Measurements from ENCODE around the gene WFDC13. TPM values are rescaled to one million over a fixed set of nuclear protein-coding genes. Genes with fewer than 3 reads are reported as not detected.

The WFDC13 gene
- total RNA-seq, 4 donors from 2014 or later = not detected

GRCh38 chr20:45725134-45725533, 23.3 kb downstream of the WFDC13 start:
- DNase-seq (ENCODE audit: low spot score in 2 of 2) = no peak
- H3K27me3 ChIP-seq = no peaks in the 10 kb centered on the region
- TF ChIP-seq EP300 (IDR thresholded peaks at IDR 0.05) (no peak), CTCF (IDR thresholded peaks at IDR 0.05) (no peak), POLR2A (IDR thresholded peaks at IDR 0.05) (no peak)
- no peaks in the 10 kb centered on the region for H3K4me1 ChIP-seq
- H3K27ac ChIP-seq = no peak overlapping the region
- no peak overlapping the region for H3K4me3 ChIP-seq
- peaks cover 0 to 10% (median 0%) of the 10 kb centered on the region in 4 donors for H3K9me3 ChIP-seq
- no peaks in the 10 kb centered on the region for H3K36me3 ChIP-seq

GRCh38 chr20:45727044-45727443, 25.2 kb downstream of the WFDC13 start:
- Histone ChIP-seq H3K27me3 (no peaks in the 10 kb centered on the region), H3K4me1 (no peaks in the 10 kb centered on the region), H3K36me3 (no peaks in the 10 kb centered on the region), H3K9me3 (peaks cover 0 to 21% (median under 1%) of the 10 kb centered on the region in 4 donors), H3K27ac (no peak overlapping the region), H3K4me3 (no peak overlapping the region)
- no peak for DNase-seq (ENCODE audit: low spot score in 2 of 2)
- TF ChIP-seq POLR2A (IDR thresholded peaks at IDR 0.05) (no peak), EP300 (IDR thresholded peaks at IDR 0.05) (no peak), CTCF (IDR thresholded peaks at IDR 0.05) (no peak)
- WGBS, 2 donors = 48 to 55% methylated on average over 2 of the region's 2 CpGs

- no peak overlapping the region for H3K4me3 ChIP-seq
- no peak for TF ChIP-seq CTCF (IDR thresholded peaks at IDR 0.05)
- TF ChIP-seq POLR2A (IDR thresholded peaks at IDR 0.05) = no peak
- no peak for TF ChIP-seq EP300 (IDR thresholded peaks at IDR 0.05)
- no peaks in the 10 kb centered on the region for H3K27me3 ChIP-seq
- peaks cover 0 to 35% (median 1%) of the 10 kb centered on the region in 4 donors for H3K9me3 ChIP-seq
- no peaks in the 10 kb centered on the region for H3K4me1 ChIP-seq
- H3K27ac ChIP-seq = no peak overlapping the region
- H3K36me3 ChIP-seq = no peaks in the 10 kb centered on the region
- no peak for DNase-seq (ENCODE audit: low spot score in 2 of 2)
These were observed 30.4 kb downstream of the WFDC13 start for GRCh38 chr20:45732199-45732598.

- TF ChIP-seq EP300 (IDR thresholded peaks at IDR 0.05) (no peak), POLR2A (IDR thresholded peaks at IDR 0.05) (no peak), CTCF (IDR thresholded peaks at IDR 0.05) (no peak)
- no peak for DNase-seq (ENCODE audit: low spot score in 2 of 2)
- Histone ChIP-seq H3K36me3 (no peaks in the 10 kb centered on the region), H3K4me3 (no peak overlapping the region), H3K27ac (no peak overlapping the region), H3K27me3 (no peaks in the 10 kb centered on the region), H3K4me1 (no peaks in the 10 kb centered on the region), H3K9me3 (peaks cover 0 to 23% (median 1%) of the 10 kb centered on the region in 4 donors)
- WGBS, 2 donors = 77 to 80% methylated on average over 6 to 8 of the region's 8 CpGs
These were observed 33.7 kb downstream of the WFDC13 start for GRCh38 chr20:45735552-45735951.

- H3K4me1 ChIP-seq = no peaks in the 10 kb centered on the region
- no peaks in the 10 kb centered on the region for H3K36me3 ChIP-seq
- no peak overlapping the region for H3K4me3 ChIP-seq
- no peaks in the 10 kb centered on the region for H3K27me3 ChIP-seq
- 88% methylated on average over 19 to 21 of the region's 23 CpGs for WGBS, 2 donors
- no peak for TF ChIP-seq CTCF (IDR thresholded peaks at IDR 0.05)
- no peak for TF ChIP-seq POLR2A (IDR thresholded peaks at IDR 0.05)
- no peak for TF ChIP-seq EP300 (IDR thresholded peaks at IDR 0.05)
- DNase-seq (ENCODE audit: low spot score in 2 of 2) = no peak
- peaks cover 0 to 23% (median 1%) of the 10 kb centered on the region in 4 donors for H3K9me3 ChIP-seq
- no peak overlapping the region for H3K27ac ChIP-seq
These were observed 34.1 kb downstream of the WFDC13 start for GRCh38 chr20:45735988-45736387.

Measured in tibial nerve (tissue), 4 donors.